ENCODE data around the gene SORT1.
"Not testable (repeated sequence)": the region's sequence is repeated elsewhere in the genome, so short reads cannot be mapped to it uniquely, and the experiment has no call there.

The SORT1 gene

GRCh38 chr1:109397581-109398342 lies at the start of gene SORT1:
Gene SORT1 (minus strand): TSS chr1:109397918. CDS start chr1:109397892, 26 bp downstream.
- TF ChIP-seq, protein P1, sequence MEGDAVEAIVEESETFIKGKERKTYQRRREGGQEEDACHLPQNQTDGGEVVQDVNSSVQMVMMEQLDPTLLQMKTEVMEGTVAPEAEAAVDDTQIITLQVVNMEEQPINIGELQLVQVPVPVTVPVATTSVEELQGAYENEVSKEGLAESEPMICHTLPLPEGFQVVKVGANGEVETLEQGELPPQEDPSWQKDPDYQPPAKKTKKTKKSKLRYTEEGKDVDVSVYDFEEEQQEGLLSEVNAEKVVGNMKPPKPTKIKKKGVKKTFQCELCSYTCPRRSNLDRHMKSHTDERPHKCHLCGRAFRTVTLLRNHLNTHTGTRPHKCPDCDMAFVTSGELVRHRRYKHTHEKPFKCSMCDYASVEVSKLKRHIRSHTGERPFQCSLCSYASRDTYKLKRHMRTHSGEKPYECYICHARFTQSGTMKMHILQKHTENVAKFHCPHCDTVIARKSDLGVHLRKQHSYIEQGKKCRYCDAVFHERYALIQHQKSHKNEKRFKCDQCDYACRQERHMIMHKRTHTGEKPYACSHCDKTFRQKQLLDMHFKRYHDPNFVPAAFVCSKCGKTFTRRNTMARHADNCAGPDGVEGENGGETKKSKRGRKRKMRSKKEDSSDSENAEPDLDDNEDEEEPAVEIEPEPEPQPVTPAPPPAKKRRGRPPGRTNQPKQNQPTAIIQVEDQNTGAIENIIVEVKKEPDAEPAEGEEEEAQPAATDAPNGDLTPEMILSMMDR (conservative IDR thresholded peaks at IDR 0.05; ENCODE audit: low read depth, low read length) = no peak
- Histone ChIP-seq H3K27ac (no peak within 1 kb of the TSS), H3K79me2 (ENCODE audit: insufficient read depth, low read depth) (no peaks in the 10 kb centered on the region; the same call in 1 of the 2 replicates), H3K4me3 (IDR thresholded peaks at IDR 0.05; ENCODE audit: insufficient read depth, low read depth, low read length) (peak within 1 kb of the TSS; percentile 97), H3K9ac (no peak within 1 kb of the TSS; the same call in 1 of the 2 replicates), H3K4me2 (peak within 1 kb of the TSS; percentile 79), H3K4me1 (ENCODE audit: low read depth, poor library complexity, severe bottlenecking) (peaks cover 44% of the 10 kb centered on the region), H2AFZ (ENCODE audit: low read depth) (peak within 1 kb of the TSS; percentile 50), H3K36me3 (ENCODE audit: insufficient read depth) (peaks cover 10% of the 10 kb centered on the region), H4K20me1 (ENCODE audit: insufficient read depth) (no peaks in the 10 kb centered on the region), H3K27me3 (ENCODE audit: insufficient read depth, low read depth) (peaks cover 9% of the 10 kb centered on the region)

DNA sequence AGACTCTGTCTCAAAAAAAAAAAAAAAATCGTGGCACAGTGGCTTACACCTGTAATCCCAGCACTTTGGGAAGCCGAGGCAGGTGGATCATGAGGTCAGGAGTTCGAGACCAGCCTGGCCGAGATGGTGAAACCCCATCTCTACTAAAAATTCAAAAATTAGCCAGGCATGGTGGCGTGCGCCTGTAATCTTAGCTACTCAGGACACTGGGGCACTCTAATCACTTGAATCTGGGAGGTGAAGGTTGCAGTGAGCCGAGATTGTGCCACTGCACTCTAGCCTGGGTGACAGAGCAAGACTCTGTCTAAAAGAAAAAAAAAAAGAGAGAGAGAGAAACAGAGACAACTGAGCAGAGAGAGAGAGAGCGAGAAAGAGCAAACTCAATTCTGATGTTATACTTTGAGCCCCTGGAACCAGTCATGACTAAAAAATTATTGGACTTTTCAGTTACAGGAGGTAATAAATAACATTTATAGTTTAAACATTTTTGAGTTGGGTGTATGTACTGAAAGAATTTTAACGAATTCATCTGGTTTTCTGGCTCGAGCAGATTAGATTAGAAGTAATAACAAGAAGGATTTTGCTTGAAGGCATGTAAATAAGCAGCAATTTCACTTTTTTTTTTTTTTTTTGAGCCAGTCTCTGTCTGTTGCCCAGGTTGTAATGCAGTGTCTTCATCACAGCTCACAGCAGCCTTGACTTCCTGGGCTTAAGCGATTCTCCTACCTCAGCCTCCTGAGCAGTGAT lies 48.4 kb upstream of the SORT1 start:
- not testable (repeated sequence) for H3K9ac ChIP-seq; H3K27me3 ChIP-seq (ENCODE audit: insufficient read depth, low read depth); H3K4me2 ChIP-seq; H3K79me2 ChIP-seq (ENCODE audit: insufficient read depth, low read depth); H3K4me3 ChIP-seq (IDR thresholded peaks at IDR 0.05; ENCODE audit: insufficient read depth, low read depth, low read length); H3K4me1 ChIP-seq (ENCODE audit: low read depth, poor library complexity, severe bottlenecking); H4K20me1 ChIP-seq (ENCODE audit: insufficient read depth); H3K27ac ChIP-seq; H3K36me3 ChIP-seq (ENCODE audit: insufficient read depth); H2AFZ ChIP-seq (ENCODE audit: low read depth)

GRCh38 chr1:109444346-109444745 lies 46.6 kb upstream of the SORT1 start:
- no peaks in the 10 kb centered on the region for H3K36me3 ChIP-seq (ENCODE audit: insufficient read depth)
- no peak overlapping the region for H3K27ac ChIP-seq
- H2AFZ ChIP-seq (ENCODE audit: low read depth) = no peak overlapping the region
- no peaks in the 10 kb centered on the region for H4K20me1 ChIP-seq (ENCODE audit: insufficient read depth)
- H3K4me1 ChIP-seq (ENCODE audit: low read depth, poor library complexity, severe bottlenecking) = no peaks in the 10 kb centered on the region
- no peaks in the 10 kb centered on the region for H3K79me2 ChIP-seq (ENCODE audit: insufficient read depth, low read depth)
- H3K4me2 ChIP-seq = no peak overlapping the region
- H3K4me3 ChIP-seq (IDR thresholded peaks at IDR 0.05; ENCODE audit: insufficient read depth, low read depth, low read length) = no peak overlapping the region
- TF ChIP-seq, protein P1 (conservative IDR thresholded peaks at IDR 0.05; ENCODE audit: low read depth, low read length) = no peak
- no peaks in the 10 kb centered on the region for H3K27me3 ChIP-seq (ENCODE audit: insufficient read depth, low read depth)
- no peak overlapping the region for H3K9ac ChIP-seq

- Histone ChIP-seq H3K79me2 (ENCODE audit: insufficient read depth, low read depth) (no peaks in the 10 kb centered on the region), H3K4me2 (no peak overlapping the region), H3K27me3 (ENCODE audit: insufficient read depth, low read depth) (no peaks in the 10 kb centered on the region), H4K20me1 (ENCODE audit: insufficient read depth) (no peaks in the 10 kb centered on the region), H3K27ac (no peak overlapping the region), H3K4me1 (ENCODE audit: low read depth, poor library complexity, severe bottlenecking) (peaks cover 6% of the 10 kb centered on the region), H2AFZ (ENCODE audit: low read depth) (no peak overlapping the region), H3K9ac (no peak overlapping the region), H3K4me3 (IDR thresholded peaks at IDR 0.05; ENCODE audit: insufficient read depth, low read depth, low read length) (no peak overlapping the region), H3K36me3 (ENCODE audit: insufficient read depth) (no peaks in the 10 kb centered on the region)
- TF ChIP-seq, protein P1 (conservative IDR thresholded peaks at IDR 0.05; ENCODE audit: low read depth, low read length) = no peak
These were observed 45.8 kb upstream of the SORT1 start for GRCh38 chr1:109443476-109443875.
